ENCODE results near the gene HMX3.

Gene HMX3

DNA sequence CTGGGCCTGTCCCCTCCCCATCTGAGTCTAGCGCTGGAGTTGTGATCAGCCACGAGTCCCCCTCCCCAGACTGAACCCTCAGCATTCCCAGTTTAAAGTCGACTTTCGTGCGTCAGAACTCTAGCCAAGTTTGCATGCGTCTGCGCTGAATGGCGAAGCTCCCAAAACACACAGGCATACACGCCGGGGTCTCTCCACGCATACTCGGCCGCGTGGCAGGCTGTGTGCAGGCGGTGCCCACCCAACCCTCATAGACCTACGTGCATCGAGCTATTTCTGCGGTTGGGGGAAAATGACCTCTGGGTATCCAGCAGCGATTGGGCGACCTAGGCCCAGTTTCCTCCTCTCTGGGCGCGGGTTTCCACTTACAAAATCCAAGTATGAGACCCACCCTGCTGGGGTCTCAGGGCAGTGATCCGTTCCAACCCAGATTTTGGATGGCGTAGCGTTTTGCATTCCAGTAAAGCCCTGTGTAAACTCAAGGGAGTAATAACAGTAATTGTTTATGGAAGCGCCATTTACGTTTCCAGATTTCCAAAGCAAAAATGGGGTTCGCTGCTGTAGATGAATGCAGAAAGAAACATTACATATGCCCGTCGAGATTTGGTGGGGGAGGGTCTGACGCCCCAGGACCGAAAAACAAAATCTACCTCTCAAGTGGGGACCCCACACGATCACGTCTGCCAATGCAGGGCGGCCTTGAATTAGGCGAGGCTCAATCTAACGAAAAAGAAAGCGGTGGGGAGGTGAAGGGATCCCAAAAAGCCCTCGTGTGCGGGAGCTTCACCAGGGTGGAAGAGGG lies 2.0 kb upstream of the HMX3 start:
- no peak overlapping the region for H3K4me2 ChIP-seq (ENCODE audit: low read depth, low read length, poor library complexity, severe bottlenecking)
- no peaks in the 10 kb centered on the region for H3K9me3 ChIP-seq (ENCODE audit: insufficient read depth, low read length)
- TF ChIP-seq EZH2phosphoT487 (conservative IDR thresholded peaks at IDR 0.05; ENCODE audit: low read length): no peak
- TF ChIP-seq, protein P1, sequence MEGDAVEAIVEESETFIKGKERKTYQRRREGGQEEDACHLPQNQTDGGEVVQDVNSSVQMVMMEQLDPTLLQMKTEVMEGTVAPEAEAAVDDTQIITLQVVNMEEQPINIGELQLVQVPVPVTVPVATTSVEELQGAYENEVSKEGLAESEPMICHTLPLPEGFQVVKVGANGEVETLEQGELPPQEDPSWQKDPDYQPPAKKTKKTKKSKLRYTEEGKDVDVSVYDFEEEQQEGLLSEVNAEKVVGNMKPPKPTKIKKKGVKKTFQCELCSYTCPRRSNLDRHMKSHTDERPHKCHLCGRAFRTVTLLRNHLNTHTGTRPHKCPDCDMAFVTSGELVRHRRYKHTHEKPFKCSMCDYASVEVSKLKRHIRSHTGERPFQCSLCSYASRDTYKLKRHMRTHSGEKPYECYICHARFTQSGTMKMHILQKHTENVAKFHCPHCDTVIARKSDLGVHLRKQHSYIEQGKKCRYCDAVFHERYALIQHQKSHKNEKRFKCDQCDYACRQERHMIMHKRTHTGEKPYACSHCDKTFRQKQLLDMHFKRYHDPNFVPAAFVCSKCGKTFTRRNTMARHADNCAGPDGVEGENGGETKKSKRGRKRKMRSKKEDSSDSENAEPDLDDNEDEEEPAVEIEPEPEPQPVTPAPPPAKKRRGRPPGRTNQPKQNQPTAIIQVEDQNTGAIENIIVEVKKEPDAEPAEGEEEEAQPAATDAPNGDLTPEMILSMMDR (IDR thresholded peaks at IDR 0.05; ENCODE audit: insufficient read depth, low read length, poor library complexity, severe bottlenecking): no peak
- H2AFZ ChIP-seq (ENCODE audit: low read depth, low read length, severe bottlenecking): no peak overlapping the region
- no peaks in the 10 kb centered on the region for H3F3A ChIP-seq (ENCODE audit: insufficient read depth)
- H3K4me3 ChIP-seq (ENCODE audit: insufficient read depth, low read length, poor library complexity, severe bottlenecking): no peak overlapping the region
- no peaks in the 10 kb centered on the region for H3K79me2 ChIP-seq (ENCODE audit: insufficient read depth, low read length)
- H3K9me2 ChIP-seq (replicated peaks; ENCODE audit: insufficient read depth, low read length): no peaks in the 10 kb centered on the region
- H4K20me1 ChIP-seq (ENCODE audit: low read depth, low read length): no peaks in the 10 kb centered on the region
- H3K36me3 ChIP-seq (ENCODE audit: low read length): no peaks in the 10 kb centered on the region
- no peaks in the 10 kb centered on the region for H3K27me3 ChIP-seq (ENCODE audit: low read length)
- no peak overlapping the region for H3K9ac ChIP-seq (ENCODE audit: low read length)
- H3K27ac ChIP-seq (ENCODE audit: low read depth, low read length): no peak overlapping the region

DNA sequence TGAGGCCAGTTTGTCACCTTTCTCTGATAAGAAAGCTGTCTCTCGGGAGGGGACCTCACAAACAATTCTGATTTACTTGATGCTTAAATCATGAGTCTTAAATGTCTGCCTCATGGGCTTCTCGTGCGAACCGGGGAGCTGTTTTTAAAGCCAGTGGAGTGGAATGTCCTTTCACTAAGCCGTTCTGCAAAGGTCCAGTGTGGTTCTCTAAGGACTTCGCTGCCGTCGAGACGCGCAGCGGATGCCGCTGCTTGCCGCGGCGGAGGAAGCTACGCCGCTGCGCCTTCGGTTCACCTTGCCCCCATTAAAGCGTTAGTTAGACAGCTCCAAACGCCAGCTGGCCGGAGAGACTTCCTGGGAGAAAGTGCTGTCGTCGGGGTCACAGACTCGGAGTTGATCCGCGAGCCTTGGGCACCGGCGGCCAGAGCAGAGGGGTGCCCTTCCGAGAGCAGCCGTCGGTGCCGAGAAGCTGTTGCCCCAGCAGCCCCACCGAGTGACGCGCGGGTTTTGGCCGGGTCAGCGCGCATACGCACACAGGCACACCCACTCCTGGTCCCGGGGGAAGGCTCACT lies 1.3 kb upstream of the HMX3 start:
- Histone ChIP-seq H3K4me3 (ENCODE audit: insufficient read depth, low read length, poor library complexity, severe bottlenecking) (no peak overlapping the region), H2AFZ (ENCODE audit: low read depth, low read length, severe bottlenecking) (no peak overlapping the region), H3K4me2 (ENCODE audit: low read depth, low read length, poor library complexity, severe bottlenecking) (no peak overlapping the region), H3K27me3 (ENCODE audit: low read length) (no peaks in the 10 kb centered on the region), H3K9me3 (ENCODE audit: insufficient read depth, low read length) (no peaks in the 10 kb centered on the region), H3F3A (ENCODE audit: insufficient read depth) (no peaks in the 10 kb centered on the region), H3K9me2 (replicated peaks; ENCODE audit: insufficient read depth, low read length) (no peaks in the 10 kb centered on the region), H3K9ac (ENCODE audit: low read length) (no peak overlapping the region), H3K79me2 (ENCODE audit: insufficient read depth, low read length) (no peaks in the 10 kb centered on the region), H4K20me1 (ENCODE audit: low read depth, low read length) (no peaks in the 10 kb centered on the region), H3K36me3 (ENCODE audit: low read length) (no peaks in the 10 kb centered on the region), H3K27ac (ENCODE audit: low read depth, low read length) (no peak overlapping the region)
- TF ChIP-seq, protein P1 (IDR thresholded peaks at IDR 0.05; ENCODE audit: insufficient read depth, low read length, poor library complexity, severe bottlenecking): no peak
- TF ChIP-seq EZH2phosphoT487 (conservative IDR thresholded peaks at IDR 0.05; ENCODE audit: low read length): no peak

DNA sequence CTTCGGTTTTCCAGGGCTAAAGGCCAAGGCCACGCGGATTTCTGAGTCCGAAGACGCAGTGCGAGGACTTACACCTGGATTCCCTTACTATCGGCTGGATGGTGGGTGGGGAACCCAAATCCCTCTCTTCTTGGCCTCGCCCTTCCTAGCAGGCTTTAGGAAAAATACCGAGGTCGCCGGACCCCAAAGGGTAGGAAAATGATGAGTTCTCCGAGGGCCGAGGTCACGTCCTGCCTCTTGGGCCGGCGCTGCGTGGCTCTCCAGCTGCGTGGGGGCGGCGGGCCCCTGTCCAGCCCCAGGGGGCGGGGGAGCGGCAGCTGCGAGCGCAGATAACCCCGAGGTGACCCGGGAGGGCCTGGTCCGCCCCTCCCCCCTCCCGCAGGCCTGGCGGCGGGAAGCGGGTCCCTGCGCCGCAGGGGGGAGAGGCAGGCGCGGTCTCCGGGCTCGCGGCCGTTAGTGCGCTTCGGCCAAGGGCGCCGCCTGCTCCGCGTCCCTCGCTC lies 805 bp upstream of the HMX3 start:
- Histone ChIP-seq H3K4me3 (ENCODE audit: insufficient read depth, low read length, poor library complexity, severe bottlenecking) (no peak overlapping the region), H3K27ac (ENCODE audit: low read depth, low read length) (no peak overlapping the region), H3K79me2 (ENCODE audit: insufficient read depth, low read length) (no peaks in the 10 kb centered on the region), H3F3A (ENCODE audit: insufficient read depth) (no peaks in the 10 kb centered on the region), H4K20me1 (ENCODE audit: low read depth, low read length) (no peaks in the 10 kb centered on the region), H3K4me2 (ENCODE audit: low read depth, low read length, poor library complexity, severe bottlenecking) (no peak overlapping the region), H3K36me3 (ENCODE audit: low read length) (no peaks in the 10 kb centered on the region), H3K9me3 (ENCODE audit: insufficient read depth, low read length) (no peaks in the 10 kb centered on the region), H3K9me2 (replicated peaks; ENCODE audit: insufficient read depth, low read length) (no peaks in the 10 kb centered on the region), H3K27me3 (ENCODE audit: low read length) (no peaks in the 10 kb centered on the region), H3K9ac (ENCODE audit: low read length) (no peak overlapping the region), H2AFZ (ENCODE audit: low read depth, low read length, severe bottlenecking) (no peak overlapping the region)
- no peak for TF ChIP-seq EZH2phosphoT487 (conservative IDR thresholded peaks at IDR 0.05; ENCODE audit: low read length)
- TF ChIP-seq, protein P1 (IDR thresholded peaks at IDR 0.05; ENCODE audit: insufficient read depth, low read length, poor library complexity, severe bottlenecking): no peak
